H1 (cell line): ENCODE data around the gene TXLNB. TPM values are rescaled to one million over a fixed set of nuclear protein-coding genes. Genes with fewer than 3 reads are reported as not detected.

ENCODE experiments used
- CTCF ChIA-PET: fragments of 300-600 bp; sonication (Branson Sonifier 250); formaldehyde crosslinking; loops from one replicate; lab custom pipeline; 2021; ENCODE audit not compliant: partially characterized antibody; lab: Charles Lee
- POLR2A ChIA-PET: fragments of 300-600 bp; sonication (Branson Sonifier 250); formaldehyde crosslinking; loops from one replicate; lab custom pipeline; 2021; ENCODE audit warnings: inconsistent platforms; ENCODE audit not compliant: partially characterized antibody; lab: Charles Lee
- DNase-seq, 2 experiments: peaks; one replicate each; pipeline versions ENCODE4 v3.0.0 to v3.0.0-alpha.2; 2010 to 2022; ENCODE audit warnings: low spot score in 2 of 2, low read depth in 1 of 2, mixed read lengths in 1 of 2
- FAIRE-seq: peaks from 2 replicates; lab custom pipeline; 2011; peaks lifted over from hg19 to GRCh38; lab: Jason Lieb, UNC
- H2AFZ ChIP-seq: 2 replicates; pipeline ENCODE4 v1.8.1; 2012; ENCODE audit warnings: low read length, inconsistent platforms
- H2AK5ac ChIP-seq: 2 replicates; pipeline ENCODE4 v1.6.1; 2013; ENCODE audit warnings: low read depth, low read length
- H2BK120ac ChIP-seq: replicated peaks from 2 replicates; pipeline ENCODE3; 2013; ENCODE audit warnings: low read depth, low read length, inconsistent platforms
- H2BK12ac ChIP-seq: 2 replicates; pipeline ENCODE4 v1.6.1; 2013; ENCODE audit warnings: low read depth, low read length
- H2BK15ac ChIP-seq: 2 replicates; pipeline ENCODE4 v1.6.1; 2013; ENCODE audit warnings: low read length
- H2BK20ac ChIP-seq: 2 replicates; pipeline ENCODE4 v1.6.1; 2013; ENCODE audit warnings: low read length
- H2BK5ac ChIP-seq: 2 replicates; pipeline ENCODE4 v1.6.1; 2013; ENCODE audit warnings: low read depth, low read length
- H3K14ac ChIP-seq: 2 replicates; pipeline ENCODE4 v1.6.1; 2013; ENCODE audit warnings: inconsistent platforms; ENCODE audit not compliant: insufficient read length
- H3K18ac ChIP-seq: 2 replicates; pipeline ENCODE4 v1.6.1; 2013; ENCODE audit warnings: low read length; ENCODE audit errors: extremely low read depth
- H3K23ac ChIP-seq: 2 replicates; pipeline ENCODE4 v1.6.1; 2013; ENCODE audit warnings: inconsistent platforms; ENCODE audit not compliant: insufficient read length
- H3K23me2 ChIP-seq: 2 replicates; pipeline ENCODE4 v1.6.1; 2013; ENCODE audit warnings: low read depth, low read length
- H3K27ac ChIP-seq: 2 replicates; pipeline ENCODE4 v1.6.1; 2011; ENCODE audit warnings: low read depth, low read length, inconsistent platforms
- H3K27me3 ChIP-seq, 4 experiments: replicated peaks in 1 of 4; 1 replicate in 1 of 4; 2 replicates in 3 of 4; pipeline versions ENCODE4 v1.6.1 to v1.8.1; 2011 to 2013; ENCODE audit warnings: low read length in 3 of 4, mild to moderate bottlenecking in 3 of 4, inconsistent platforms in 2 of 4, mixed read lengths in 2 of 4, moderate library complexity in 1 of 4; ENCODE audit not compliant: control insufficient read depth in 3 of 4, insufficient read depth in 3 of 4; ENCODE audit errors: extremely low read depth in 1 of 4
- H3K36me3 ChIP-seq, 4 experiments: 2 replicates each; pipeline versions ENCODE4 v1.6.1 to v1.8.1; 2011 to 2013; ENCODE audit warnings: mild to moderate bottlenecking in 4 of 4, low read length in 3 of 4, moderate library complexity in 2 of 4, control low read depth in 1 of 4, inconsistent platforms in 1 of 4; ENCODE audit not compliant: insufficient read depth in 4 of 4, control insufficient read depth in 2 of 4
- H3K4ac ChIP-seq: replicated peaks from 2 replicates; pipeline ENCODE3; 2013; ENCODE audit warnings: low read length, low read depth, mixed read lengths, inconsistent platforms; ENCODE audit not compliant: insufficient read length
- H3K4me1 ChIP-seq, 4 experiments: replicated peaks in 1 of 4; 1 replicate in 1 of 4; 2 replicates in 3 of 4; pipeline versions ENCODE4 v1.6.1 to v1.8.1; 2011 to 2013; ENCODE audit warnings: low read length in 3 of 4, inconsistent platforms in 2 of 4, mixed read lengths in 1 of 4; ENCODE audit not compliant: insufficient read depth in 4 of 4, control insufficient read depth in 3 of 4
- H3K4me2 ChIP-seq, 2 experiments: 2 replicates each; pipeline versions ENCODE4 v1.6.1 to v1.8.1; 2011 to 2013; ENCODE audit warnings: low read depth in 2 of 2, low read length in 2 of 2, control low read depth in 1 of 2, inconsistent platforms in 1 of 2, mild to moderate bottlenecking in 1 of 2; ENCODE audit not compliant: insufficient read depth in 1 of 2
- H3K4me3 ChIP-seq, 4 experiments: fragments of 200-600, 300-600 bp in 1 of 4; sonication (generic), shearing (Covaris generic), sonication (Bioruptor Twin) in 1 of 4; 2 replicates each; pipeline versions ENCODE4 v1.5.1 to v1.8.1; 2011 to 2016; ENCODE audit warnings: low read length in 4 of 4, low read depth in 3 of 4, control low read depth in 2 of 4, inconsistent platforms in 2 of 4, mild to moderate bottlenecking in 2 of 4, mixed read lengths in 1 of 4, moderate library complexity in 1 of 4; ENCODE audit not compliant: insufficient read depth in 2 of 4; ENCODE audit errors: extremely low read depth in 1 of 4
- H3K56ac ChIP-seq: replicated peaks from 2 replicates; pipeline ENCODE3; 2013; ENCODE audit warnings: low read depth, mild to moderate bottlenecking, mixed read lengths, low read length, inconsistent platforms; ENCODE audit not compliant: insufficient read length
- H3K79me1 ChIP-seq: 2 replicates; pipeline ENCODE4 v1.6.1; 2013; ENCODE audit warnings: low read depth, low read length, control low read depth
- H3K79me2 ChIP-seq, 2 experiments: 2 replicates each; pipeline versions ENCODE4 v1.6.1 to v1.8.1; 2012 to 2013; ENCODE audit warnings: low read length in 2 of 2, mild to moderate bottlenecking in 2 of 2, inconsistent platforms in 1 of 2; ENCODE audit not compliant: insufficient read depth in 2 of 2, control insufficient read depth in 1 of 2
- H3K9ac ChIP-seq, 4 experiments: replicated peaks in 1 of 4; 1 replicate in 1 of 4; 2 replicates in 3 of 4; pipeline versions ENCODE4 v1.6.1 to v1.8.1; 2011 to 2013; ENCODE audit warnings: low read depth in 3 of 4, low read length in 3 of 4, control low read depth in 2 of 4, mild to moderate bottlenecking in 2 of 4, moderate library complexity in 2 of 4, inconsistent platforms in 1 of 4; ENCODE audit errors: extremely low read depth in 1 of 4
- H3K9me3 ChIP-seq, 2 experiments: 2 replicates each; pipeline versions ENCODE4 v1.6.1 to v1.8.1; 2012 to 2013; ENCODE audit warnings: mild to moderate bottlenecking in 2 of 2, moderate library complexity in 2 of 2, control low read depth in 1 of 2, inconsistent platforms in 1 of 2, low read depth in 1 of 2, low read length in 1 of 2, mixed read lengths in 1 of 2; ENCODE audit not compliant: insufficient read depth in 2 of 2
- H4K20me1 ChIP-seq, 2 experiments: replicated peaks in 1 of 2; 2 replicates each; pipeline versions ENCODE3 to v1.8.1; 2011 to 2013; ENCODE audit warnings: inconsistent platforms in 2 of 2, low read length in 2 of 2, mild to moderate bottlenecking in 1 of 2; ENCODE audit not compliant: insufficient read depth in 2 of 2, control insufficient read depth in 1 of 2
- H4K5ac ChIP-seq: 2 replicates; pipeline ENCODE4 v1.6.1; 2013; ENCODE audit warnings: low read length, low read depth, mixed read lengths, inconsistent platforms; ENCODE audit not compliant: insufficient read length
- H4K8ac ChIP-seq: 2 replicates; pipeline ENCODE4 v1.8.0; 2013; ENCODE audit warnings: mild to moderate bottlenecking, moderate library complexity, low read length, inconsistent platforms; ENCODE audit not compliant: insufficient read depth; ENCODE audit errors: extremely low read depth
- H4K91ac ChIP-seq: replicated peaks from 2 replicates; pipeline ENCODE3; 2013; ENCODE audit warnings: low read length, mixed read lengths, inconsistent platforms; ENCODE audit not compliant: insufficient read length
- MAFK ChIP-seq: IDR thresholded peaks from 2 replicates; pipeline ENCODE4 v1.6.1; 2012; ENCODE audit warnings: low read depth, mild to moderate bottlenecking, improper control_type of control experiment, low read length
- RXRA ChIP-seq: IDR thresholded peaks from 2 replicates; pipeline ENCODE4 v1.6.1; 2011; ENCODE audit warnings: low read depth, mild to moderate bottlenecking, low read length, moderate library complexity; ENCODE audit not compliant: insufficient read depth
- SAP30 ChIP-seq: fragments of 300-600 bp; sonication (generic); IDR thresholded peaks from 2 replicates; pipeline ENCODE4 v1.7.1; 2012; ENCODE audit warnings: low read length, moderate library complexity, mild to moderate bottlenecking, inconsistent platforms; ENCODE audit not compliant: insufficient read depth, insufficient replicate concordance
- TAF1 ChIP-seq: IDR thresholded peaks from 2 replicates; pipeline ENCODE4 v1.6.1; 2011; ENCODE audit warnings: mild to moderate bottlenecking, low read depth, low read length
- TCF12 ChIP-seq: IDR thresholded peaks from 2 replicates; pipeline ENCODE4 v1.6.1; 2011; ENCODE audit warnings: low read depth, mild to moderate bottlenecking, low read length
- ZNF274 ChIP-seq: IDR thresholded peaks from 2 replicates; pipeline ENCODE4 v1.7.0; 2012; ENCODE audit warnings: low read length, borderline replicate concordance; ENCODE audit errors: extremely low read depth
- WGBS, 2 experiments: shearing (Covaris generic) in 1 of 2; methylation state at CpG; one replicate each; pipeline versions ENCODE4 v1.1.6 to v1.1.7; 2013 to 2015; ENCODE audit warnings: low lambda C conversion rate in 2 of 2, mixed read lengths in 2 of 2, inconsistent platforms in 1 of 2, low coverage in 1 of 2, missing lambda C conversion rate in 1 of 2; ENCODE audit not compliant: insufficient replicate concordance in 2 of 2, insufficient coverage in 1 of 2, insufficient read length in 1 of 2; ENCODE audit errors: extremely low coverage in 1 of 2, missing lambda C conversion rate in 1 of 2; 5-methylcytosine and 5-hydroxymethylcytosine counted together
- polyA plus RNA-seq, 7 experiments: library from polyadenylated mRNA; depleted of rRNA in 3 of 7; stranded (reverse) in 5 of 7; unstranded in 2 of 7; fragments of >200 nt in 5 of 7; fragments of 200-250 nt in 2 of 7; gene quantifications; 1 replicate in 5 of 7; 2 replicates in 1 of 7; 4 replicates in 1 of 7; pipeline versions ENCODE4 v1.2.1 to v1.2.3, GENCODE V29; 2011 to 2013; ENCODE audit warnings: missing spikeins in 2 of 7, mixed read lengths in 2 of 7
- total RNA-seq: library from RNA; stranded (reverse); fragmentation: NEBNext Ultra II Directional; extraction: Animal tissue kit (Norgen Biotek cat#: 25700); gene quantifications from 2 replicates; pipeline ENCODE4 v1.2.1, GENCODE V29; 2021
- TF ChIP-seq, protein P1 (sequence below): IDR thresholded peaks from 2 replicates; pipeline ENCODE4 v1.6.1; 2012; ENCODE audit warnings: inconsistent platforms

The TXLNB gene
- total and polyA plus RNA-seq, 2 of the 8 experiments (the other 6 are each of a cell fraction or from before 2014, with no cell fraction given) = 0.05 to 0.17 TPM

DNA sequence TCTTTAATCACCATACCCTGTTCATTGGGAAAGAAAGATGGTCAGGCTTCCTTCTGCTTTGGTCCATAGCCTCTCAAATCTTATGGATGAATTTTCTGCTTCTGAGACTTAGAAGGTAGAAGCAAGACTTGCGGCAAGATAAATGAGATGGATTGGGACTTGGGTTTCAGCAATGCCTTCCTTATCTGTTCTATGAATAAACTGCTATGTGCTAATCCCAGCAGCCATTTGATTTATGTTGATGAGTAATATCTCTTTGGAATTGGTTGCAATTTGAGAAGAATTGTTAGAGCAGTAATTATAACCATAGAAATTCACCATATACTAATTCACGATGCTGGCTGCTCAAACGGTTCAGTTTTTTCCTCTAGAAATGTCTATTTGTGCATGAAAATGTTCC is 48.3 kb downstream of the TXLNB start:
- POLR2A ChIA-PET = no interaction called here
- WGBS, 2 experiments = 98% methylated on average over 3 of the region's 3 CpGs; no CpG with 5 or more reads in 1 of the 2 experiments
- H4K8ac ChIP-seq = no peak overlapping the region

More for the DNA sequence above, 48.3 kb downstream of the TXLNB start:
- H2BK12ac ChIP-seq = no peak overlapping the region
- H2BK120ac ChIP-seq = no peak overlapping the region
- no peaks in the 10 kb centered on the region for H3K23me2 ChIP-seq
- H4K5ac ChIP-seq = no peak overlapping the region
- H2AFZ ChIP-seq = no peak overlapping the region
- CTCF ChIA-PET = interaction anchor here (0.6 to 1.6 kb wide), 3 partner anchors 13 to 1104 kb away, joined by 3 to 4 read pairs (median 3); no protein-coding TSS in a partner anchor
- no peak overlapping the region for H2AK5ac ChIP-seq
- H3K9me3 ChIP-seq = no peaks in the 10 kb centered on the region
- H3K27me3 ChIP-seq = peaks cover 0 to 1% (median 0%) of the 10 kb centered on the region in 4 experiments; a peak in 1 of 7 replicates
- H3K79me1 ChIP-seq = no peaks in the 10 kb centered on the region
- H2BK15ac ChIP-seq = no peak overlapping the region
- H3K4me3 ChIP-seq = no peak overlapping the region
- H3K18ac ChIP-seq = no peak overlapping the region
- H3K56ac ChIP-seq = no peak overlapping the region
- FAIRE-seq (no peak), DNase-seq (no peak)
- no peaks in the 10 kb centered on the region for H4K20me1 ChIP-seq
- H3K9ac ChIP-seq = no peak overlapping the region
- H3K27ac ChIP-seq = no peak overlapping the region
- H2BK5ac ChIP-seq = no peak overlapping the region
- no peak overlapping the region for H3K14ac ChIP-seq
- H2BK20ac ChIP-seq = no peak overlapping the region
- H3K36me3 ChIP-seq = no peaks in the 10 kb centered on the region
- H3K4ac ChIP-seq = no peak overlapping the region
- no peak overlapping the region for H3K4me2 ChIP-seq
- no peaks in the 10 kb centered on the region for H3K79me2 ChIP-seq
- no peak overlapping the region for H4K91ac ChIP-seq
- TF ChIP-seq MAFK (no peak), ZNF274 (no peak), TAF1 (no peak), SAP30 (no peak), RXRA (no peak), TCF12 (no peak)
- TF ChIP-seq, protein P1, sequence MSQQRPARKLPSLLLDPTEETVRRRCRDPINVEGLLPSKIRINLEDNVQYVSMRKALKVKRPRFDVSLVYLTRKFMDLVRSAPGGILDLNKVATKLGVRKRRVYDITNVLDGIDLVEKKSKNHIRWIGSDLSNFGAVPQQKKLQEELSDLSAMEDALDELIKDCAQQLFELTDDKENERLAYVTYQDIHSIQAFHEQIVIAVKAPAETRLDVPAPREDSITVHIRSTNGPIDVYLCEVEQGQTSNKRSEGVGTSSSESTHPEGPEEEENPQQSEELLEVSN = no peak
- H3K4me1 ChIP-seq = no peaks in the 10 kb centered on the region; a peak in 1 of 7 replicates
- no peak overlapping the region for H3K23ac ChIP-seq
